A673 (cell line): ENCODE measurements around the gene SPTBN4.

Experiments
- EZH2 ChIP-seq: fragments of 200-600 bp; sonication (generic); IDR thresholded peaks from 2 replicates; pipeline ENCODE4 v1.6.1; 2017; ENCODE audit warnings: borderline replicate concordance, low read depth, mild to moderate bottlenecking, mixed read lengths, antibody characterized with exemption, low read length; ENCODE audit not compliant: poor library complexity, severe bottlenecking
- TF ChIP-seq, protein P1 (sequence below): fragments of 300-800, 200-600 bp; sonication (generic); conservative IDR thresholded peaks from 2 replicates; pipeline ENCODE4 v1.5.1; 2017; ENCODE audit warnings: low read depth, mild to moderate bottlenecking, antibody characterized with exemption, low read length, moderate library complexity, mixed read lengths

DNA sequence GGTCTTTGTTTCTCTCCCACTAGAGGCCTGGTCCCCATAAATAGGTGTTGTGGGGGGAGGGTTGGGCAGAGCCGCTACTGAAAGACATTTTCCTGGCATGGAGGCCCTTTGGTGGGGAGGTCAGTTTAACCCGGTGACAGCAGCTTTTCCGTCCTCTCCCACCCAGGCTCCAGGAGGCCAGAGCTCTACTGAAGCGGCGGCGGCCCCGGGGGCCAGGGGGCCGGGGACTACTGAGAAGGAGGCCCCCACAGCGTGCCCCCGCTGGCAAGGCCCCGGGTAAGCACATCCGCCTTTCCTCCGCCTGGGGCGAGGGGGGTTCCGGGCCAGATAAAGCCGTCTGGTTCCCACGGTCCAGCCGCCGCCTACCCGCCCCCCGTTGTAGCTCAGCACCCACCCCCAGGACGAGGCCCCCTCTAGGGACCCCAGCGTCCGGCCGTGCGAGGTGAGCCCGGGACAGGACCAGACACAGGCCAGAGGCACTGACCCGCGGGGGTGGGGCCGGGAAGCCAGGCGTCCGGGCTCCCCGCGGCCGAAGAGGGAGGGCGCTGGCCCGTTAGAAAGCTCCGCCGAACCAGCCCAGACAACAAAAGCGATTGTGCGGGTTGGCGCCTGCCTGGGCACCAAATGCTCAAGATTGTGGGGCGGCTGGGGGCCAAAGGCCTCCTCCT, 133.2 kb downstream of the SPTBN4 start:
- TF ChIP-seq, protein P1, sequence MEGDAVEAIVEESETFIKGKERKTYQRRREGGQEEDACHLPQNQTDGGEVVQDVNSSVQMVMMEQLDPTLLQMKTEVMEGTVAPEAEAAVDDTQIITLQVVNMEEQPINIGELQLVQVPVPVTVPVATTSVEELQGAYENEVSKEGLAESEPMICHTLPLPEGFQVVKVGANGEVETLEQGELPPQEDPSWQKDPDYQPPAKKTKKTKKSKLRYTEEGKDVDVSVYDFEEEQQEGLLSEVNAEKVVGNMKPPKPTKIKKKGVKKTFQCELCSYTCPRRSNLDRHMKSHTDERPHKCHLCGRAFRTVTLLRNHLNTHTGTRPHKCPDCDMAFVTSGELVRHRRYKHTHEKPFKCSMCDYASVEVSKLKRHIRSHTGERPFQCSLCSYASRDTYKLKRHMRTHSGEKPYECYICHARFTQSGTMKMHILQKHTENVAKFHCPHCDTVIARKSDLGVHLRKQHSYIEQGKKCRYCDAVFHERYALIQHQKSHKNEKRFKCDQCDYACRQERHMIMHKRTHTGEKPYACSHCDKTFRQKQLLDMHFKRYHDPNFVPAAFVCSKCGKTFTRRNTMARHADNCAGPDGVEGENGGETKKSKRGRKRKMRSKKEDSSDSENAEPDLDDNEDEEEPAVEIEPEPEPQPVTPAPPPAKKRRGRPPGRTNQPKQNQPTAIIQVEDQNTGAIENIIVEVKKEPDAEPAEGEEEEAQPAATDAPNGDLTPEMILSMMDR, result no peak
- no peak for TF ChIP-seq EZH2
